ENCODE results near the gene KANK2. TPM values are rescaled to one million over a fixed set of nuclear protein-coding genes. Genes with fewer than 3 reads are reported as not detected.

KANK2 gene
- total and polyA plus RNA-seq, 7 experiments from 2014 or later: 0.32 to 2.9 (median 0.53) TPM; not detected in 2

GRCh38 chr19:11210656-11210928 is 13.2 kb upstream of the KANK2 start:
- ATAC-seq (no peak), DNase-seq (no peak)
- Mint-ChIP-seq H3K36me3 (no peaks in the 10 kb centered on the region), H3K4me1 (peaks cover 0 to 5% (median 0%) of the 10 kb centered on the region in 7 donors), H3K4me3 (no peak overlapping the region), H3K27ac (peak overlapping the region in 1 of 9 donors; percentile 71), H3K9me3 (peaks cover 0 to 16% (median 0%) of the 10 kb centered on the region in 11 donors), H3K27me3 (peaks cover 0 to 4% (median 0%) of the 10 kb centered on the region in 5 donors)
- POLR2A ChIA-PET: no interaction called here
- H3K27ac ChIP-seq (ENCODE audit: low read depth, low read length): no peak overlapping the region
- no peak overlapping the region for H3K4me3 ChIP-seq (ENCODE audit: low read length)
- no peaks in the 10 kb centered on the region for H3K27me3 ChIP-seq (ENCODE audit: control insufficient read depth in 2 of 2, insufficient read depth in 2 of 2, low read length in 2 of 2)
- CTCF ChIA-PET: no interaction called here
- H3K36me3 ChIP-seq (ENCODE audit: control insufficient read depth in 2 of 3, insufficient read depth in 3 of 3, low read length in 3 of 3): no peaks in the 10 kb centered on the region
- no peaks in the 10 kb centered on the region for H3K4me1 ChIP-seq (ENCODE audit: control insufficient read depth in 2 of 2, insufficient read depth in 2 of 2, low read length in 2 of 2)
- intact Hi-C loops (cut with micrococcal nuclease): no loop called here
- no peaks in the 10 kb centered on the region for H3K9me3 ChIP-seq (ENCODE audit: control insufficient read depth in 2 of 3, low read length in 3 of 3)

GRCh38 chr19:11209839-11210655 is 12.7 kb upstream of the KANK2 start:
- H3K27ac ChIP-seq (ENCODE audit: low read depth, low read length): no peak overlapping the region
- intact Hi-C loops (cut with micrococcal nuclease): no loop called here
- peaks cover 0 to 5% (median 0%) of the 10 kb centered on the region in 7 donors for H3K4me1 Mint-ChIP-seq
- no peaks in the 10 kb centered on the region for H3K27me3 ChIP-seq (ENCODE audit: control insufficient read depth in 2 of 2, insufficient read depth in 2 of 2, low read length in 2 of 2)
- ChIA-PET CTCF (no interaction called here), POLR2A (no interaction called here)
- no peak overlapping the region for H3K4me3 Mint-ChIP-seq
- no peaks in the 10 kb centered on the region for H3K4me1 ChIP-seq (ENCODE audit: control insufficient read depth in 2 of 2, insufficient read depth in 2 of 2, low read length in 2 of 2)
- no peaks in the 10 kb centered on the region for H3K36me3 ChIP-seq (ENCODE audit: control insufficient read depth in 2 of 3, insufficient read depth in 3 of 3, low read length in 3 of 3)
- no peak for DNase-seq
- H3K9me3 ChIP-seq (ENCODE audit: control insufficient read depth in 2 of 3, low read length in 3 of 3): no peaks in the 10 kb centered on the region
- H3K27me3 Mint-ChIP-seq: peaks cover 0 to 3% (median 0%) of the 10 kb centered on the region in 5 donors
- H3K9me3 Mint-ChIP-seq: peaks cover 0 to 16% (median 0%) of the 10 kb centered on the region in 11 donors
- H3K4me3 ChIP-seq (ENCODE audit: low read length): no peak overlapping the region
- H3K27ac Mint-ChIP-seq: peak overlapping the region in 2 of 9 donors; percentile 10 to 71
- no peaks in the 10 kb centered on the region for H3K36me3 Mint-ChIP-seq
- no peak for ATAC-seq

GRCh38 chr19:11208561-11209471 is 11.5 kb upstream of the KANK2 start:
- H3K36me3 Mint-ChIP-seq: no peaks in the 10 kb centered on the region
- no peaks in the 10 kb centered on the region for H3K4me1 ChIP-seq (ENCODE audit: control insufficient read depth in 2 of 2, insufficient read depth in 2 of 2, low read length in 2 of 2)
- no peak for DNase-seq
- POLR2A ChIA-PET: no interaction called here
- no peak overlapping the region for H3K4me3 Mint-ChIP-seq
- CTCF ChIA-PET: no interaction called here
- H3K36me3 ChIP-seq (ENCODE audit: control insufficient read depth in 2 of 3, insufficient read depth in 3 of 3, low read length in 3 of 3): no peaks in the 10 kb centered on the region
- H3K4me1 Mint-ChIP-seq: peaks cover 0 to 5% (median 0%) of the 10 kb centered on the region in 7 donors
- H3K9me3 Mint-ChIP-seq: peaks cover 0 to 16% (median 0%) of the 10 kb centered on the region in 11 donors
- H3K9me3 ChIP-seq (ENCODE audit: control insufficient read depth in 2 of 3, low read length in 3 of 3): no peaks in the 10 kb centered on the region
- no peak overlapping the region for H3K27ac ChIP-seq (ENCODE audit: low read depth, low read length)
- ATAC-seq: no peak
- H3K27me3 ChIP-seq (ENCODE audit: control insufficient read depth in 2 of 2, insufficient read depth in 2 of 2, low read length in 2 of 2): no peaks in the 10 kb centered on the region
- peak overlapping the region in 1 of 9 donors; percentile 43 for H3K27ac Mint-ChIP-seq
- intact Hi-C loops (cut with micrococcal nuclease): no loop called here
- peaks cover 0 to 11% (median 5%) of the 10 kb centered on the region in 5 donors for H3K27me3 Mint-ChIP-seq
- H3K4me3 ChIP-seq (ENCODE audit: low read length): no peak overlapping the region

- Histone ChIP-seq H3K9me3 (ENCODE audit: control insufficient read depth in 2 of 3, low read length in 3 of 3) (no peaks in the 10 kb centered on the region), H3K4me1 (ENCODE audit: control insufficient read depth in 2 of 2, insufficient read depth in 2 of 2, low read length in 2 of 2) (no peaks in the 10 kb centered on the region), H3K36me3 (ENCODE audit: control insufficient read depth in 2 of 3, insufficient read depth in 3 of 3, low read length in 3 of 3) (no peaks in the 10 kb centered on the region), H3K4me3 (ENCODE audit: low read length) (no peak overlapping the region), H3K27me3 (ENCODE audit: control insufficient read depth in 2 of 2, insufficient read depth in 2 of 2, low read length in 2 of 2) (no peaks in the 10 kb centered on the region), H3K27ac (ENCODE audit: low read depth, low read length) (no peak overlapping the region)
- ChIA-PET POLR2A (no interaction called here), CTCF (interaction anchor here (0.6 to 3.9 kb wide), 4 partner anchors 16 to 170 kb away, joined by 3 to 15 read pairs (median 4); no protein-coding TSS in a partner anchor)
- intact Hi-C loops (cut with micrococcal nuclease): no loop called here
- Mint-ChIP-seq H3K4me1 (peaks cover 0 to 8% (median 0%) of the 10 kb centered on the region in 7 donors), H3K27me3 (peaks cover 0 to 14% (median 7%) of the 10 kb centered on the region in 5 donors), H3K27ac (peak overlapping the region in 2 of 9 donors; percentile 12 to 45), H3K9me3 (peaks cover 0 to 13% (median 0%) of the 10 kb centered on the region in 11 donors), H3K4me3 (no peak overlapping the region), H3K36me3 (no peaks in the 10 kb centered on the region)
- DNase-seq (no peak), ATAC-seq (no peak)
Measured at GRCh38 chr19:11205939-11206570, 8.7 kb upstream of the KANK2 start.

- ATAC-seq: no peak
- Histone ChIP-seq H3K9me3 (ENCODE audit: control insufficient read depth in 2 of 3, low read length in 3 of 3) (no peaks in the 10 kb centered on the region), H3K27me3 (ENCODE audit: control insufficient read depth in 2 of 2, insufficient read depth in 2 of 2, low read length in 2 of 2) (no peaks in the 10 kb centered on the region), H3K4me3 (ENCODE audit: low read length) (no peak overlapping the region), H3K27ac (ENCODE audit: low read depth, low read length) (no peak overlapping the region), H3K4me1 (ENCODE audit: control insufficient read depth in 2 of 2, insufficient read depth in 2 of 2, low read length in 2 of 2) (no peaks in the 10 kb centered on the region), H3K36me3 (ENCODE audit: control insufficient read depth in 2 of 3, insufficient read depth in 3 of 3, low read length in 3 of 3) (no peaks in the 10 kb centered on the region)
- Mint-ChIP-seq H3K4me1 (peaks cover 0 to 6% (median 0%) of the 10 kb centered on the region in 7 donors), H3K4me3 (no peak overlapping the region), H3K27me3 (peaks cover 0 to 14% (median 7%) of the 10 kb centered on the region in 5 donors), H3K27ac (no peak overlapping the region), H3K36me3 (no peaks in the 10 kb centered on the region), H3K9me3 (peaks cover 0 to 2% (median 0%) of the 10 kb centered on the region in 11 donors)
- ChIA-PET CTCF (interaction anchor here (0.5 to 3.9 kb wide), 3 partner anchors 66 to 255 kb away, joined by 3 to 15 read pairs (median 5); no protein-coding TSS in a partner anchor), POLR2A (no interaction called here)
- intact Hi-C loops (cut with micrococcal nuclease): loop anchor here (1.0 to 5.0 kb wide), 2 partner anchors 168 to 169 kb away; no protein-coding TSS in a partner anchor
- DNase-seq: no peak
Measured at GRCh38 chr19:11204943-11205349, 7.6 kb upstream of the KANK2 start.

- Mint-ChIP-seq H3K27ac (no peak overlapping the region), H3K27me3 (peaks cover 0 to 15% (median 7%) of the 10 kb centered on the region in 5 donors)
- intact Hi-C loops (cut with micrococcal nuclease): loop anchor here (1.0 to 5.0 kb wide), 2 partner anchors 167 to 168 kb away; no protein-coding TSS in a partner anchor
Measured at GRCh38 chr19:11204076-11204602, 6.8 kb upstream of the KANK2 start.

More at GRCh38 chr19:11204076-11204602, 6.8 kb upstream of the KANK2 start:
- Histone ChIP-seq H3K4me1 (ENCODE audit: control insufficient read depth in 2 of 2, insufficient read depth in 2 of 2, low read length in 2 of 2) (no peaks in the 10 kb centered on the region), H3K36me3 (ENCODE audit: control insufficient read depth in 2 of 3, insufficient read depth in 3 of 3, low read length in 3 of 3) (no peaks in the 10 kb centered on the region), H3K27ac (ENCODE audit: low read depth, low read length) (no peak overlapping the region), H3K4me3 (ENCODE audit: low read length) (no peak overlapping the region), H3K9me3 (ENCODE audit: control insufficient read depth in 2 of 3, low read length in 3 of 3) (no peaks in the 10 kb centered on the region), H3K27me3 (ENCODE audit: control insufficient read depth in 2 of 2, insufficient read depth in 2 of 2, low read length in 2 of 2) (no peaks in the 10 kb centered on the region)
- CTCF ChIA-PET: interaction anchor here (0.5 to 3.9 kb wide), 6 partner anchors 66 to 263 kb away, joined by 3 to 15 read pairs (median 4); no protein-coding TSS in a partner anchor
- DNase-seq (no peak), ATAC-seq (no peak)
- POLR2A ChIA-PET: no interaction called here
- Mint-ChIP-seq H3K4me3 (no peak overlapping the region), H3K36me3 (no peaks in the 10 kb centered on the region), H3K4me1 (peaks cover 0 to 5% (median 0%) of the 10 kb centered on the region in 7 donors), H3K9me3 (no peaks in the 10 kb centered on the region)
